Measurements from ENCODE around the gene KLK13. TPM values are rescaled to one million over a fixed set of nuclear protein-coding genes. Genes with fewer than 3 reads are reported as not detected.

The KLK13 gene
- total RNA-seq, 1 donor = not detected

DNA sequence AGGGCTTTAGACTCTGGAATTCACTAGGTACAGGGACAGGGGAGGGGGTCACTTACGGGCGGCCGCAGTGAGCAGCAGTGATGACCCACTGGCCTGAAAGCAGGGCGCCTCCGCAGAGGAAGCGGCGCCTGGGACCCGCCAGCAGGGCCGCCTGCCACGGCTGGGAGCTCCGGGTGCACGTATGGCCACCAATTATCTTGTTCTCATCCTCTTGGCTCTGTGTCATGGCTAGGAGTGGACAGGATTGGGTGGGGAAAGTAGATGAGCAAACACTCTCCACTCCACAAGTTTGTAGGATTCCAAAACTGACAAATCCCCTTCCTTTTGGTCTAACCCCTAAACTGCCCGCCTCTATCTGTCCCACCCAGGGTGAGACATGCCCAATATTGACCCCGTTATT, 16.6 kb upstream of the KLK13 start:
- H3K4me3 ChIP-seq (ENCODE audit: low read length) = no peak overlapping the region

GRCh38 chr19:51079481-51080110, 14.7 kb upstream of the KLK13 start:
- no peaks in the 10 kb centered on the region for H3K27me3 ChIP-seq (ENCODE audit: insufficient read depth, low read length)

More for the DNA sequence above, 16.6 kb upstream of the KLK13 start:
- Histone ChIP-seq H3K4me1 (ENCODE audit: insufficient read depth, low read length) (no peaks in the 10 kb centered on the region), H3K9me3 (ENCODE audit: low read depth, low read length) (no peaks in the 10 kb centered on the region), H3K27me3 (ENCODE audit: insufficient read depth, low read length) (no peaks in the 10 kb centered on the region)

GRCh38 chr19:51078731-51079130, 13.8 kb upstream of the KLK13 start:
- Histone ChIP-seq H3K4me1 (ENCODE audit: insufficient read depth, low read length) (no peaks in the 10 kb centered on the region), H3K27me3 (ENCODE audit: insufficient read depth, low read length) (peaks cover 3% of the 10 kb centered on the region), H3K4me3 (ENCODE audit: low read length) (no peak overlapping the region), H3K9me3 (ENCODE audit: low read depth, low read length) (peaks cover 5% of the 10 kb centered on the region)

More at GRCh38 chr19:51079481-51080110, 14.7 kb upstream of the KLK13 start:
- H3K4me1 ChIP-seq (ENCODE audit: insufficient read depth, low read length) = no peaks in the 10 kb centered on the region
- H3K9me3 ChIP-seq (ENCODE audit: low read depth, low read length) = no peaks in the 10 kb centered on the region
- no peak overlapping the region for H3K4me3 ChIP-seq (ENCODE audit: low read length)

DNA sequence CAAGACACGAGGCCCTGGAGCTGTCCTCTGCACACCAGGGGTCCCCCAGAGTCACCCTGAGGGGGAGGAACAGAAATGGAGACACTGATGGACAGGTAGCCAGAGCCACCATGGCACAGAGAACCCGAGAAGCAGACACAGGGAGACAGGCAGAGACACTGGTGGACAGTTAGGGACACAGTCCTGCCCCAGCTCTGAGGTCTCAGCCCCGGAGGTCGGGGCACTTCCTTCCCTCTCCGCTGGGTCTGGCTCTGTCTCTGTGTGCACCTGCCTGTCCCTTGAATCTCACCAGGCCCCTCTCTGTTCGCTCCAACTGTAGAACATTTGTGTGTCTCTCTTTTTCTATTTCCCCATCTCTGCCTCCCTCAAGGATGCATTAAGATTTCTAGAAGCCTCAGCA, 13.2 kb upstream of the KLK13 start:
- Histone ChIP-seq H3K4me1 (ENCODE audit: insufficient read depth, low read length) (no peaks in the 10 kb centered on the region), H3K27me3 (ENCODE audit: insufficient read depth, low read length) (peaks cover 3% of the 10 kb centered on the region), H3K9me3 (ENCODE audit: low read depth, low read length) (peaks cover 12% of the 10 kb centered on the region), H3K4me3 (ENCODE audit: low read length) (no peak overlapping the region)

DNA sequence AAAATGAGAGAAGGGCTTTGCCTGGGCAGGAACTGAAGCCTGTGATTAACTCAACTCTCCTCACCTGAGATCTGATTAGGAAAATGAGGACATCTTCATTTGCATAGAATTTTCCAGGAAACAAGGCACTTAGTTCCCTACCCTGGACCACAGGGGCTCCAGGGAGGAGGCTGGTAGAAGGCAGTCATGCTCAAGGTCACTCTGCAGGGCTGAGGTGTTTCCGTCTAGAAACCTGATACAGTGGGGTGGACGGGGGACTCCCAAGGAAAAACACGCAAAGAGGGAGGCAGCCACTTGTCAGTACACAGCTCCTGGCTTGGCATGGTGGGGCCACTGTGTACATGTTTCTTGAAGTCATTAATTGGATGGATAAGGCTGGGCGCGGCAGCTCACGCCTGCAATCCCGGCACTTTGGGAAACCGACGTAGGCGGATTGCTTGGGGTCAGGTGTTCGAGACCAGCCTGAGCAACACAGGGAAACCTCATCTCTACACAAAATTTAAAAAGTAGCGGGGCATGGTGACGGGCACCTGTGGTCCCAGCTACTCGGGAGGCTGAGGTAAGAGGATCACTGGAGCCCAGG, 11.8 kb upstream of the KLK13 start:
- H3K9me3 ChIP-seq (ENCODE audit: low read depth, low read length) = peaks cover 15% of the 10 kb centered on the region
- peaks cover 3% of the 10 kb centered on the region for H3K27me3 ChIP-seq (ENCODE audit: insufficient read depth, low read length)
- H3K4me3 ChIP-seq (ENCODE audit: low read length) = no peak overlapping the region
- H3K4me1 ChIP-seq (ENCODE audit: insufficient read depth, low read length) = no peaks in the 10 kb centered on the region

DNA sequence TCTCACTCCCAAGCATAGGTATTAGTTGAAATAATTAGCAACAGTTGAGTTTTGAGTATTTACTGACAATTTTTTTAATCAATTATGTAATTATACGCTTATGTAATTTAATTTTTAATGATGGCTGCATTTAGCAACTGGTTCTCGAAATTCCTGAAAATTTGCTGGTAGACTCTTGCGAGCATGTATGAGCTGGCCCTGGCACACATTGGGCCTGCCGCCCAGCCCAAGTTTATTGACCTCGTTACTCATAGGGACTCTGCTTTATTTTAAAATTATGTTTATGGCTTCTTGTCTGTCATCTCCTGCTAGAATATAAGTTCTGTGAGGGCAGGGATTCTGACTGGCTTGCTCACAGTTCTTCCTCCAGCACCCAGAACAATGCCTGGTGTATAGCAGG, 11.1 kb upstream of the KLK13 start:
- H3K27me3 ChIP-seq (ENCODE audit: insufficient read depth, low read length) = peaks cover 3% of the 10 kb centered on the region
- no peak overlapping the region for H3K4me3 ChIP-seq (ENCODE audit: low read length)
- no peaks in the 10 kb centered on the region for H3K4me1 ChIP-seq (ENCODE audit: insufficient read depth, low read length)
- H3K9me3 ChIP-seq (ENCODE audit: low read depth, low read length) = peaks cover 15% of the 10 kb centered on the region

DNA sequence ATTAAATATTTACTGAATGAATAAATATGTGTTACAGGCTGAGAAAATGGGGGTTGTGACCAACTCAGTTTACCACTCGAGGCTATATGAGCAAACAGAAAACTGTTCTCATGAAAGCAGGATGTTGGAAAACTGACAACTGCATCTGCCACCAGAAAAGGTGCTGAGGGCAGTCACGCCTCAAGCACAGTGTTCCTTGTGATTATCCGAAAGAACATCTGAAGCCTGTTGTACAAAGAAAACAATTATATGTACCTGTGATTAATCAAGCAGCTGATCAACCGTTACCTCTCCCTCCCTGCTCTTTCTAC, 6.2 kb upstream of the KLK13 start:
- Histone ChIP-seq H3K4me3 (ENCODE audit: low read length) (no peak overlapping the region), H3K9me3 (ENCODE audit: low read depth, low read length) (peaks cover 15% of the 10 kb centered on the region), H3K4me1 (ENCODE audit: insufficient read depth, low read length) (no peaks in the 10 kb centered on the region), H3K27me3 (ENCODE audit: insufficient read depth, low read length) (peaks cover 3% of the 10 kb centered on the region)

- H3K4me1 ChIP-seq (ENCODE audit: insufficient read depth, low read length) = no peaks in the 10 kb centered on the region
- peaks cover 7% of the 10 kb centered on the region for H3K27me3 ChIP-seq (ENCODE audit: insufficient read depth, low read length)
- H3K4me3 ChIP-seq (ENCODE audit: low read length) = no peak overlapping the region
- H3K9me3 ChIP-seq (ENCODE audit: low read depth, low read length) = peaks cover 15% of the 10 kb centered on the region
Measured at GRCh38 chr19:51070334-51071094, 5.6 kb upstream of the KLK13 start.

GRCh38 chr19:51066393-51067186, 1.7 kb upstream of the KLK13 start:
- Histone ChIP-seq H3K9me3 (ENCODE audit: low read depth, low read length) (no peaks in the 10 kb centered on the region), H3K4me1 (ENCODE audit: insufficient read depth, low read length) (no peaks in the 10 kb centered on the region), H3K27me3 (ENCODE audit: insufficient read depth, low read length) (peaks cover 17% of the 10 kb centered on the region), H3K4me3 (ENCODE audit: low read length) (no peak overlapping the region)

DNA sequence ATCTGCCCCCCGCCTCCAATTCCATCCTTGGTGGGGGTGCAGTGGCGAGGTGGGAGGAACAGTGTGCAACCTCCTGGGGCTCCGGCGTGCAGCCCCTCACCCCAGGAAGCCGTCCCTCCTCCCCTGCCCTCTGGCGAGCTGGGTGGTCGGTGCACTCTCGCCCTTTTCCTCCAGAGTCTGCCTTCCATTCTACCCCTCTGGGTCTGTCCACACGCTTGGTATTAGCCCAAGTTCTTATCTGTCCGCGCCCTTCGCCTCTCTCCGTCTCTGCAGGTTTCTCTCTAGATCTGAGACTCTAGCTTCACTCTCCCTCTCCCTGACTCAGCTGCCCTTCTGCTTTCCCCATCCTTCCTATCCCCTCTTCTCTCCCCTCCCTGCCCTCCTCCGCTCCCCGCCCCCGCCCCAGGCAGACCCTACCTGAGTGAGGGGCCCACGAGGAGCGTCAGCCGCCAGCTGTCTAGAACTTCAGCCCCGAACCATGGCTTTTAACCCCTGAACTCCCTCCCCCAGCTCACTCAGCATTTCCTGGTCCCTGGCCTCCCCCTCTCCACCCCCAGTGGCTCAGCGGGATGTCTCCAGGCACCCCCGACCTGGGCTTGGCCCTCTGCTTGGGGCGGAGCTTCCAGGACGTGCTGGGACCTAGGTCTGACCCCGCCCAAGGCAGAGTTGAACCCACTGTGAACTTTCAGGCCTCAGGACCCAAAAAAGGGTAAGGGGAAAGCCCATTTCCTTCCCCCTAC, 499 bp upstream of the KLK13 start:
- Histone ChIP-seq H3K4me1 (ENCODE audit: insufficient read depth, low read length) (no peaks in the 10 kb centered on the region), H3K27me3 (ENCODE audit: insufficient read depth, low read length) (peaks cover 17% of the 10 kb centered on the region), H3K9me3 (ENCODE audit: low read depth, low read length) (no peaks in the 10 kb centered on the region), H3K4me3 (ENCODE audit: low read length) (no peak overlapping the region)

- Histone ChIP-seq H3K27me3 (ENCODE audit: insufficient read depth, low read length) (peaks cover 17% of the 10 kb centered on the region), H3K4me1 (ENCODE audit: insufficient read depth, low read length) (no peaks in the 10 kb centered on the region), H3K9me3 (ENCODE audit: low read depth, low read length) (no peaks in the 10 kb centered on the region), H3K4me3 (ENCODE audit: low read length) (no peak overlapping the region)
Measured at GRCh38 chr19:51063664-51064063, 1.2 kb downstream of the KLK13 start.

GRCh38 chr19:51060973-51061372, 3.9 kb downstream of the KLK13 start:
- Histone ChIP-seq H3K4me3 (ENCODE audit: low read length) (no peak overlapping the region), H3K4me1 (ENCODE audit: insufficient read depth, low read length) (no peaks in the 10 kb centered on the region), H3K27me3 (ENCODE audit: insufficient read depth, low read length) (peaks cover 17% of the 10 kb centered on the region), H3K9me3 (ENCODE audit: low read depth, low read length) (no peaks in the 10 kb centered on the region)

DNA sequence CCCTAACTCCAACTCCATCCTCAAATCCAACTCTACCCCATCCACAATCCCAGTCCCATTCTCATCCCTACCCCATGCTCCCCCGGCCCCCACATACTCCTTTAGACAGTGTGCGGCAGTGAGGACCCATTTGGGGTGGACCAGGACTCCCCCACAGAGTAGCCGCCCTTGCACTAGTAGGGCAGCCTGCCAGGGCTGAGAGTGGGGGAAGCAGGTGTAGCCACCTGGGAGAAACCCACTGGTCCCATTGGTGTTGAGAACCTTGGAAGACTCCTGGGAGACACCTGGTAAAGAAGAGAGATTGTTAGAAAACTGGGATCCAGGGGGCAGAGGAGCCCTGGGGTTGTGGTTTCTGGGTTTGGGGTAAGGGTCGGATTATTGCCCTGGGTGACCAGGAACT, 4.6 kb downstream of the KLK13 start:
- no peaks in the 10 kb centered on the region for H3K4me1 ChIP-seq (ENCODE audit: insufficient read depth, low read length)
- peaks cover 13% of the 10 kb centered on the region for H3K27me3 ChIP-seq (ENCODE audit: insufficient read depth, low read length)
- H3K9me3 ChIP-seq (ENCODE audit: low read depth, low read length) = no peaks in the 10 kb centered on the region
- H3K4me3 ChIP-seq (ENCODE audit: low read length) = no peak overlapping the region

GRCh38 chr19:51059715-51060114, 5.2 kb downstream of the KLK13 start:
- Histone ChIP-seq H3K27me3 (ENCODE audit: insufficient read depth, low read length) (peaks cover 13% of the 10 kb centered on the region), H3K4me3 (ENCODE audit: low read length) (no peak overlapping the region), H3K4me1 (ENCODE audit: insufficient read depth, low read length) (no peaks in the 10 kb centered on the region), H3K9me3 (ENCODE audit: low read depth, low read length) (no peaks in the 10 kb centered on the region)

Measured in mononuclear cell (primary cell).